GM10266 (cell line): ENCODE results near the gene ENGASE.

ENCODE experiments used
- DNase-seq: peaks from one replicate; pipeline ENCODE4 v3.0.0; 2012; ENCODE audit errors: extremely low spot score
- TF ChIP-seq, protein P1 (sequence below): IDR thresholded peaks from 2 replicates; pipeline ENCODE4 v1.5.1; 2012; ENCODE audit warnings: mild to moderate bottlenecking, low read depth; ENCODE audit not compliant: control insufficient read depth, insufficient read depth; ENCODE audit errors: missing control alignments

The ENGASE gene

DNA sequence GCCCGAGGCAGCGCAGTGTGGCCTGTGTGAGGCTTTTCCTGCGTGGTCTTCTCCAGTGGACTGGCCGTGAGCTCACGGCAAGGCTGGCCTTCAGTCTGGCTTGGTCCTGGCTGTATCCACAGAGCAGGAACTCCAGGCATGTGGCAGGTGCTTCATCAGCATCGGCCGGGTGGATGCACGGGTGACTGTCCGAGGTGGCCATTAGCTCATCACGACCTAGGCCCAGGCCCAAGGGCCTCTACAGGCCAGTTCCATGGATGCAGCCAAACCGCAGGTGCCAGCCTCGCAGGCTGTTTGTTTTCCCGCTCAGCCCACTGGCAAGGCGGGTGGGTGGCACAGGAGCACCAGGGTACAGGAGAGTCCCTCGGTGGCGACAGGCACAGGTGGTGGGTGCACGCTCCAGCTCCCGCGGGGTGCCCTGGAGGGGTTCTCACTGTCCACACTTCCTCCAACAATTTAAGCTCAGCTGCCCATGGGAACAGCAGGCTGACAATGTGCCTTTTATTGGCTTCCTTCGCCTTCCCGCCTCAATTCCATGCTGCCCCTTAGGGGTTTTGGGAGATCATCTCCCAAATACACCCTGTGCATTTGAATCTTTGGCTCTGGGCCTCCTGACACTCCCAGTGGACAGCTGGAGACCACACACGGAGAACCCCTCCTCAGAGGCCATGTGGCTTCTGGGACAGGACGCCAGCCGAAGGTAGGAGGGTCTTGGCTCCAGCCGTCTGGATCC, 33.0 kb downstream of the ENGASE start:
- TF ChIP-seq, protein P1, sequence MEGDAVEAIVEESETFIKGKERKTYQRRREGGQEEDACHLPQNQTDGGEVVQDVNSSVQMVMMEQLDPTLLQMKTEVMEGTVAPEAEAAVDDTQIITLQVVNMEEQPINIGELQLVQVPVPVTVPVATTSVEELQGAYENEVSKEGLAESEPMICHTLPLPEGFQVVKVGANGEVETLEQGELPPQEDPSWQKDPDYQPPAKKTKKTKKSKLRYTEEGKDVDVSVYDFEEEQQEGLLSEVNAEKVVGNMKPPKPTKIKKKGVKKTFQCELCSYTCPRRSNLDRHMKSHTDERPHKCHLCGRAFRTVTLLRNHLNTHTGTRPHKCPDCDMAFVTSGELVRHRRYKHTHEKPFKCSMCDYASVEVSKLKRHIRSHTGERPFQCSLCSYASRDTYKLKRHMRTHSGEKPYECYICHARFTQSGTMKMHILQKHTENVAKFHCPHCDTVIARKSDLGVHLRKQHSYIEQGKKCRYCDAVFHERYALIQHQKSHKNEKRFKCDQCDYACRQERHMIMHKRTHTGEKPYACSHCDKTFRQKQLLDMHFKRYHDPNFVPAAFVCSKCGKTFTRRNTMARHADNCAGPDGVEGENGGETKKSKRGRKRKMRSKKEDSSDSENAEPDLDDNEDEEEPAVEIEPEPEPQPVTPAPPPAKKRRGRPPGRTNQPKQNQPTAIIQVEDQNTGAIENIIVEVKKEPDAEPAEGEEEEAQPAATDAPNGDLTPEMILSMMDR = no peak
- no peak for DNase-seq

DNA sequence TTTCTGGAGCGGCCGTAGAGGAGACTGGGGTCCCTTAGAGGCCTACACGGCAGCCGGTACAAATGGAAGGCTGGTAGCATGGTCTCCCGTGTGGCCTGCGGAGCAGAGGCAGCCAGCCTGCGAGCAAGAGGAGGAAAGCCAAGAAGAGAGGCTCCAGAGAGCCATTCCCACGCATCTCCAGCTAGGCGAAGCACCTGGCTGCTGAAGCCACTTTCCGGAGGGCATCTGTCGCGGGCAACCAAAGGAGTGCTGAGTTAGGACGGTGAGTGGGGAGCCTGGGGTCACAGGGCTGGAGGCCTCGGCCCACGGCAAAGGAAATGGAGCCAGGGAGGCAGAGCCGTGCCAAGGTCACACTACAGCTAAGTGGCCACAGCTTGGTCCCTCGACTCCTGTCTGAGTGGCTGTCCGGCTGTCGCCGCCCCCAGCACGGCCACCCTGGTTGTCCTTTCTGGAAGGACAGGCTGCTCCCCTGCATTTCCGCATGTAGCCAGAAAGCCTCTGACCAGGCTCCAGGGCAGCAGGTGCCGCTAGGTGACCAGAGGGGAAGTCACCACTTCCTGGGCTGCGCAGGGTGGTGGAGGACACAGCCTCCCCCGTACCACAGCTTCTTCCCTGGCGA, 33.7 kb downstream of the ENGASE start:
- TF ChIP-seq, protein P1 = no peak
- DNase-seq = no peak

DNA sequence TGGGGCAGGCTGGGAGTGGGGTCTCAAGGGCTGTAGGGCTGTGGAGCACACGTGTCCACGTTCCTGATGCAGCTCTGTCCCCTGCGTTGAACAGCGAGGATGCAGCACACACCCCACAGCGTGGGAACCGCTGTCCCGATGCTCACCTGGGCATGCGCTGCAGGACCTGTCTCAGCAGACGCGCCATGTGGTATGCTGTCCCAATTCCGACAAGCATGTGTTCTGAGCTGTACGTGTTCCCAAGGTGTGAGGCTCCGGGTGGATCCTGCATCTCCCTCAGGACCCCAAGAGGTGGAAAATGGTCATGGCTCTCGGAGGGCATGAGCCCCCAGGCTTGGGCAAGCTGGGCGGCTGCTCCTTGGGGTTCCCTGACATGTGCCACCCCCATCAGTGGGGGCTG, 34.2 kb downstream of the ENGASE start:
- TF ChIP-seq, protein P1 = no peak
- no peak for DNase-seq

DNA sequence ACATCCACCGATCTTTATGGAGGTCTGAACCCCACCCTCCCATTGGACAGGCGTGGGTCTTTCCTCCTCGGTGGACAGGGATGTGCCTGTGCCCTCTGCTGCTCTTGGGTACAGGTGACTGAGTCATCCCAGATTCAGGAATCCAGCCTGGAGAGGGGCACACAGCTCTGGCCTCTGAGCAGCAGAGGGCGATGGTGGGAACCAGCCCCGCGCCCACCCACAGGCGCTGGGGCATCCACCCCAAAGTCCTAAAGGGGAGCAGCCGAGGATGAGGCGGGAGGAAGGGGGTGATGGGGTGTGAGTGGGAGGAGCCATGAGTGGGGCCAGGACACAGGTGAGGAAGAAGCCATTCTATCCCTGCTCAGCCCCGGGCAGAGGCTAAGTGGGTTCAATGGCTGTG, 35.0 kb downstream of the ENGASE start:
- TF ChIP-seq, protein P1 = no peak
- DNase-seq = no peak

DNA sequence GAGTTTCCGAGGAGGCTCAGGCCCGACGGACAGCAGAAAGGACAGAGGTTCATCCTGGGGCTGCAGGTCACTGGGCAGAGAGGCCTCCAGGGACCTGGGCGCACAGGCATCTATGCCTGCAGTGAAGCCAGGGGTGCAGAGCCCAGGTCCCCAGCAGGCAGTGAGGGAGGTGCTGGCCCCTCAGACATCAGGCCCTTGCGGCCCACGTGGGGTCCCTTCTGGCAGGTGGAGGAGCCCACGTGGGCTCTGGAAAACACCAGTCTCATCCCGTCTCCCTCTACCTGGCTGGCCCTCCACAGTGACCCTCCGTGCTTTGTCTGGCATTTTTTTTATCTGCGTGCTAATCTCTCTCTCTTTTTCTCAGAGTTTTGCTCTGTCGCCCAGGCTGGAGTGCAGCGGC, 36.5 kb downstream of the ENGASE start:
- TF ChIP-seq, protein P1 = no peak
- no peak for DNase-seq

DNA sequence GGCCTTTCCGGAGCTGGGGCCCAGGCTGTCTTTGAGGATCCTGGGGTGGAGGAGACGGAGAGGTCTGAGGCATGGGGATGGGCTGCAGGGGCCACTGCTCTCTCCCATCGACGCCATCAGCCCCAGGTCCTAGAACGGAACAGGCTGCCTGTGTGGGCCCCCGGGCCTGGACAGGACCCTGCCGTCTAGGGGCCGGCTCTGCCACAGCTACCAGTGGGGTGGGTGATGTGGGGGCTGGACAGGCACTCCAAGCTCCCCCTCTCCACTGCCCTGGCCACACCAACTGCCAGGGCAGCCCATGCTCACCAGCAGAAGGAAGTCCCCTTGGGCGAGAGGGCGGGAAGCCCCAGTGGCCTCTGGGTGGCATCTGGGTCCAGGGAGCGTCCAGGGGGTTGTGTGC, 37.8 kb downstream of the ENGASE start:
- TF ChIP-seq, protein P1 = no peak
- DNase-seq = no peak
